H9 (cell line): ENCODE measurements around the gene RFPL1. TPM values are rescaled to one million over a fixed set of nuclear protein-coding genes. Genes with fewer than 3 reads are reported as not detected.

Experiments used
- DNase-seq: peaks from one replicate; pipeline ENCODE4 v3.0.0-alpha.2; 2017
- H2AFZ ChIP-seq: one replicate; pipeline ENCODE4 v1.6.1; 2013; ENCODE audit warnings: mild to moderate bottlenecking, low read length, control low read depth, moderate library complexity
- H2AK5ac ChIP-seq: 2 replicates; pipeline ENCODE4 v1.6.1; 2013; ENCODE audit warnings: low read length, control low read depth, mixed read lengths; ENCODE audit not compliant: insufficient read length
- H2BK120ac ChIP-seq: one replicate; pipeline ENCODE4 v1.6.1; 2013; ENCODE audit warnings: low read depth, mild to moderate bottlenecking, low read length, control low read depth, inconsistent platforms; ENCODE audit not compliant: poor library complexity, severe bottlenecking
- H2BK12ac ChIP-seq: 2 replicates; pipeline ENCODE4 v1.6.1; 2013; ENCODE audit warnings: low read length, control low read depth, mixed read lengths, low read depth; ENCODE audit not compliant: insufficient read length
- H2BK15ac ChIP-seq: 2 replicates; pipeline ENCODE4 v1.6.1; 2013; ENCODE audit warnings: low read depth, low read length, control low read depth
- H2BK20ac ChIP-seq: one replicate; pipeline ENCODE4 v1.6.1; 2013; ENCODE audit warnings: low read depth, mild to moderate bottlenecking, low read length, control low read depth, inconsistent platforms; ENCODE audit not compliant: poor library complexity, severe bottlenecking
- H2BK5ac ChIP-seq: 2 replicates; pipeline ENCODE4 v1.6.1; 2013; ENCODE audit warnings: low read length, control low read depth, mixed read lengths; ENCODE audit not compliant: insufficient read length
- H3K14ac ChIP-seq: 2 replicates; pipeline ENCODE4 v1.6.1; 2013; ENCODE audit warnings: low read length, control low read depth; ENCODE audit not compliant: insufficient read depth
- H3K18ac ChIP-seq: 2 replicates; pipeline ENCODE4 v1.6.1; 2013; ENCODE audit warnings: low read depth, mild to moderate bottlenecking, mixed read lengths, low read length, control low read depth; ENCODE audit not compliant: insufficient read length
- H3K23ac ChIP-seq: 2 replicates; pipeline ENCODE4 v1.6.1; 2013; ENCODE audit warnings: low read length, control low read depth, mixed read lengths, low read depth; ENCODE audit not compliant: insufficient read length
- H3K23me2 ChIP-seq: 2 replicates; pipeline ENCODE4 v1.6.1; 2013; ENCODE audit warnings: low read depth, mild to moderate bottlenecking, mixed read lengths, low read length, control low read depth; ENCODE audit not compliant: insufficient read length, poor library complexity, severe bottlenecking
- H3K27ac ChIP-seq: 2 replicates; pipeline ENCODE4 v1.5.1; 2013; ENCODE audit warnings: low read length, control low read depth, mixed read lengths, low read depth; ENCODE audit not compliant: insufficient read length
- H3K27me3 ChIP-seq: 2 replicates; pipeline ENCODE4 v1.6.1; 2013; ENCODE audit warnings: low read length, control low read depth, inconsistent platforms; ENCODE audit not compliant: insufficient read depth
- H3K4ac ChIP-seq: 2 replicates; pipeline ENCODE4 v1.6.1; 2013; ENCODE audit warnings: low read depth, mild to moderate bottlenecking, control low read depth, inconsistent platforms, low read length, moderate library complexity
- H3K4me1 ChIP-seq: 2 replicates; pipeline ENCODE4 v1.6.1; 2013; ENCODE audit warnings: low read length, control low read depth, inconsistent platforms; ENCODE audit not compliant: insufficient read depth
- H3K4me2 ChIP-seq: 2 replicates; pipeline ENCODE4 v1.6.1; 2013; ENCODE audit warnings: low read length, control low read depth, mixed read lengths; ENCODE audit not compliant: insufficient read length, insufficient read depth
- H3K56ac ChIP-seq: 2 replicates; pipeline ENCODE4 v1.6.1; 2013; ENCODE audit warnings: low read depth, mild to moderate bottlenecking, mixed read lengths, low read length, control low read depth; ENCODE audit not compliant: insufficient read length
- H3K79me1 ChIP-seq: 2 replicates; pipeline ENCODE4 v1.6.1; 2013; ENCODE audit warnings: low read depth, mild to moderate bottlenecking, moderate library complexity, low read length, control low read depth, inconsistent platforms; ENCODE audit not compliant: insufficient read depth, poor library complexity, severe bottlenecking
- H3K79me2 ChIP-seq: 2 replicates; pipeline ENCODE4 v1.6.1; 2013; ENCODE audit warnings: low read length, control low read depth, inconsistent platforms; ENCODE audit not compliant: insufficient read depth
- H3K9ac ChIP-seq: 2 replicates; pipeline ENCODE4 v1.6.1; 2013; ENCODE audit warnings: low read length, control low read depth, mixed read lengths; ENCODE audit not compliant: insufficient read length; ENCODE audit errors: extremely low read depth
- H3K9me3 ChIP-seq: one replicate; pipeline ENCODE4 v1.6.1; 2013; ENCODE audit warnings: low read depth, low read length, inconsistent platforms; ENCODE audit not compliant: control insufficient read depth
- H3T11ph ChIP-seq: one replicate; pipeline ENCODE4 v1.6.1; 2013; ENCODE audit warnings: mild to moderate bottlenecking, low read length, control low read depth, inconsistent platforms
- H4K20me1 ChIP-seq: one replicate; pipeline ENCODE4 v1.6.1; 2013; ENCODE audit not compliant: control insufficient read depth, insufficient read length, insufficient read depth
- H4K5ac ChIP-seq: 2 replicates; pipeline ENCODE4 v1.6.1; 2013; ENCODE audit warnings: low read depth, mild to moderate bottlenecking, mixed read lengths, low read length, control low read depth; ENCODE audit not compliant: insufficient read length
- H4K8ac ChIP-seq: replicated peaks from 2 replicates; pipeline ENCODE4 v1.6.1; 2013; ENCODE audit warnings: low read length, control low read depth, mixed read lengths, low read depth; ENCODE audit not compliant: insufficient read length
- H4K91ac ChIP-seq: 2 replicates; pipeline ENCODE4 v1.6.1; 2013; ENCODE audit warnings: low read depth, mild to moderate bottlenecking, moderate library complexity, mixed read lengths, low read length, control low read depth; ENCODE audit not compliant: insufficient read length
- H3K27ac Mint-ChIP-seq, 3 experiments: 2 replicates in 2 of 3; 3 replicates in 1 of 3; pipeline ENCODE4 v1.8.0; 2020 to 2021; ENCODE audit warnings: mixed read lengths in 3 of 3, mild to moderate bottlenecking in 1 of 3, moderate library complexity in 1 of 3
- H3K27me3 Mint-ChIP-seq: 2 replicates; pipeline ENCODE4 v1.8.0; 2021; ENCODE audit warnings: low read depth, mild to moderate bottlenecking, moderate library complexity, mixed read lengths
- H3K36me3 Mint-ChIP-seq, 3 experiments: 2 replicates in 2 of 3; 3 replicates in 1 of 3; pipeline ENCODE4 v1.8.0; 2020 to 2021; ENCODE audit warnings: low read depth in 3 of 3, mixed read lengths in 3 of 3; ENCODE audit not compliant: insufficient read depth in 1 of 3
- H3K4me1 Mint-ChIP-seq, 2 experiments: 2 replicates each; pipeline ENCODE4 v1.8.0; 2020; ENCODE audit warnings: mixed read lengths in 2 of 2
- H3K4me3 Mint-ChIP-seq, 2 experiments: 2 replicates in 1 of 2; 3 replicates in 1 of 2; pipeline ENCODE4 v1.8.0; 2020 to 2021; ENCODE audit warnings: mild to moderate bottlenecking in 2 of 2, mixed read lengths in 2 of 2, moderate library complexity in 1 of 2
- H3K9me3 Mint-ChIP-seq, 2 experiments: 2 replicates in 1 of 2; 3 replicates in 1 of 2; pipeline ENCODE4 v1.8.0; 2020; ENCODE audit warnings: mild to moderate bottlenecking in 2 of 2, mixed read lengths in 2 of 2, moderate library complexity in 1 of 2
- WGBS: extraction: QIAGEN DNeasy Blood & Tissue Kit; methylation state at CpG from one replicate; pipeline ENCODE4 v1.1.7; 2013; ENCODE audit warnings: missing lambda C conversion rate, low lambda C conversion rate, mixed read lengths; ENCODE audit not compliant: insufficient read length; ENCODE audit errors: extremely low coverage; 5-methylcytosine and 5-hydroxymethylcytosine counted together
- total RNA-seq: library from RNA; stranded (reverse); gene quantifications from 2 replicates; pipeline ENCODE4 v1.2.1, GENCODE V29; 2021
- TF ChIP-seq, protein P1 (sequence below): fragments of 200-600 bp; sonication (generic); conservative IDR thresholded peaks from 3 replicates; pipeline ENCODE4 v1.8.0; 2021; ENCODE audit warnings: antibody characterized with exemption, mild to moderate bottlenecking

Gene RFPL1
- total RNA-seq, 1 experiment from 2014 or later: not detected

DNA sequence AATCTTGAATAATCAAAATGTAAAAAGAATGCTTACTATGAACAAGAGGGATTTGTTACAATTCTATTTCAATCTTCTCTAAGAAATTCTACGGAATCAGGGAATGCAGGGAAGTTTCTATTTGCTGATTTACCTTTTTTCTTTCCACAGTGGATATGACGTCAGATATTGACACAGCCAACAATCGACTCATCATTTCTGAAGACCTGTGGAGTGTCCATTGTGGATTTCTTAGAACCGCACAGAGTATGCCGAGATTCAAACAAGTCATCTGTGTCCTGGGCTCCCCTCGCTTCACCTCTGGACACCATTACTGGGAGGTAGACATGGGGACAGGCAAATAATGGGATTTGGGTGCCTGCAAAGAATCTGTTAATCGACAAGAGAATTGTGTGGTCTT, 4.1 kb upstream of the RFPL1 start:
- Histone ChIP-seq H3K23ac (no peak overlapping the region), H3K14ac (no peak overlapping the region), H3K56ac (no peak overlapping the region), H3K27ac (no peak overlapping the region), H4K91ac (no peak overlapping the region), H3K79me1 (no peaks in the 10 kb centered on the region), H3K4ac (no peak overlapping the region), H3K9ac (no peak overlapping the region), H3K79me2 (no peaks in the 10 kb centered on the region), H2BK15ac (no peak overlapping the region), H3K18ac (no peak overlapping the region), H2BK120ac (no peak overlapping the region), H3K4me2 (no peak overlapping the region), H4K8ac (no peak overlapping the region), H2BK12ac (no peak overlapping the region), H2BK5ac (no peak overlapping the region), H3K9me3 (no peaks in the 10 kb centered on the region), H3K23me2 (no peaks in the 10 kb centered on the region), H2AFZ (no peak overlapping the region), H4K20me1 (no peaks in the 10 kb centered on the region), H2AK5ac (no peak overlapping the region), H3K4me1 (0 out of 2 replicates have a peak, but pooled peaks cover 3% of the 10 kb centered on the region), H4K5ac (no peak overlapping the region), H3T11ph (no peak overlapping the region), H2BK20ac (no peak overlapping the region), H3K27me3 (no peaks in the 10 kb centered on the region)
- WGBS: no CpG with 5 or more reads among the region's 7 CpGs
- H3K4me3 Mint-ChIP-seq: no peak overlapping the region
- TF ChIP-seq, protein P1, sequence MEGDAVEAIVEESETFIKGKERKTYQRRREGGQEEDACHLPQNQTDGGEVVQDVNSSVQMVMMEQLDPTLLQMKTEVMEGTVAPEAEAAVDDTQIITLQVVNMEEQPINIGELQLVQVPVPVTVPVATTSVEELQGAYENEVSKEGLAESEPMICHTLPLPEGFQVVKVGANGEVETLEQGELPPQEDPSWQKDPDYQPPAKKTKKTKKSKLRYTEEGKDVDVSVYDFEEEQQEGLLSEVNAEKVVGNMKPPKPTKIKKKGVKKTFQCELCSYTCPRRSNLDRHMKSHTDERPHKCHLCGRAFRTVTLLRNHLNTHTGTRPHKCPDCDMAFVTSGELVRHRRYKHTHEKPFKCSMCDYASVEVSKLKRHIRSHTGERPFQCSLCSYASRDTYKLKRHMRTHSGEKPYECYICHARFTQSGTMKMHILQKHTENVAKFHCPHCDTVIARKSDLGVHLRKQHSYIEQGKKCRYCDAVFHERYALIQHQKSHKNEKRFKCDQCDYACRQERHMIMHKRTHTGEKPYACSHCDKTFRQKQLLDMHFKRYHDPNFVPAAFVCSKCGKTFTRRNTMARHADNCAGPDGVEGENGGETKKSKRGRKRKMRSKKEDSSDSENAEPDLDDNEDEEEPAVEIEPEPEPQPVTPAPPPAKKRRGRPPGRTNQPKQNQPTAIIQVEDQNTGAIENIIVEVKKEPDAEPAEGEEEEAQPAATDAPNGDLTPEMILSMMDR: no peak
- no peaks in the 10 kb centered on the region for H3K9me3 Mint-ChIP-seq
- H3K36me3 Mint-ChIP-seq: no peaks in the 10 kb centered on the region
- H3K27me3 Mint-ChIP-seq: peaks cover 13% of the 10 kb centered on the region
- peaks cover 17 to 18% of the 10 kb centered on the region in 2 experiments for H3K4me1 Mint-ChIP-seq
- DNase-seq: no peak
- no peak overlapping the region for H3K27ac Mint-ChIP-seq
